MM.1S (cell line): ENCODE measurements around the gene KIAA0513.

Experiments used
- DNase-seq: peaks from one replicate; pipeline ENCODE4 v3.0.0-alpha.2; 2015
- H2AFZ ChIP-seq: fragments of 300-600 bp; sonication (generic); 2 replicates; pipeline ENCODE4 v1.6.0; 2016; ENCODE audit warnings: antibody characterized with exemption, low read length
- H3F3A ChIP-seq: fragments of 300-600 bp; sonication (generic); 2 replicates; pipeline ENCODE4 v1.6.1; 2016; ENCODE audit warnings: mild to moderate bottlenecking, antibody characterized with exemption, low read length, moderate library complexity, mixed read lengths; ENCODE audit not compliant: insufficient read depth
- H3K27ac ChIP-seq: fragments of 300-600 bp; sonication (generic); 2 replicates; pipeline ENCODE4 v1.5.1; 2016; ENCODE audit warnings: mild to moderate bottlenecking, low read length
- H3K27me3 ChIP-seq: fragments of 300-600 bp; sonication (generic); replicated peaks from 2 replicates; pipeline ENCODE4 v1.6.0; 2016; ENCODE audit warnings: low read length; ENCODE audit not compliant: insufficient read depth
- H3K36me3 ChIP-seq: fragments of 300-600 bp; sonication (generic); replicated peaks from 2 replicates; pipeline ENCODE4 v1.6.1; 2016; ENCODE audit warnings: mild to moderate bottlenecking, low read length, mixed read lengths; ENCODE audit not compliant: insufficient read depth
- H3K4me1 ChIP-seq: fragments of 300-600 bp; sonication (generic); 2 replicates; pipeline ENCODE4 v1.6.1; 2016; ENCODE audit warnings: low read length, mixed read lengths
- H3K4me2 ChIP-seq: fragments of 300-600 bp; sonication (generic); 2 replicates; pipeline ENCODE4 v1.6.0; 2016; ENCODE audit warnings: low read depth, low read length
- H3K4me3 ChIP-seq: fragments of 300-600 bp; sonication (generic); 2 replicates; pipeline ENCODE4 v1.5.1; 2016; ENCODE audit warnings: low read length, mixed read lengths
- H3K79me2 ChIP-seq: fragments of 300-600 bp; sonication (generic); 2 replicates; pipeline ENCODE4 v1.6.1; 2016; ENCODE audit warnings: mixed run types, low read length, mixed read lengths
- H3K9ac ChIP-seq: fragments of 300-600 bp; sonication (generic); 2 replicates; pipeline ENCODE4 v1.6.1; 2016; ENCODE audit warnings: low read length, mixed read lengths
- H3K9me2 ChIP-seq: fragments of 300-600 bp; sonication (generic); replicated peaks from 2 replicates; pipeline ENCODE4 v1.6.1; 2016; ENCODE audit warnings: mild to moderate bottlenecking, low read length, mixed read lengths; ENCODE audit not compliant: insufficient read depth
- H3K9me3 ChIP-seq: fragments of 300-600 bp; sonication (generic); replicated peaks from 2 replicates; pipeline ENCODE4 v1.6.1; 2016; ENCODE audit warnings: mild to moderate bottlenecking, low read length, mixed read lengths; ENCODE audit not compliant: insufficient read depth
- H4K20me1 ChIP-seq: fragments of 300-600 bp; sonication (generic); 2 replicates; pipeline ENCODE4 v1.6.1; 2016; ENCODE audit warnings: mild to moderate bottlenecking, low read length, moderate library complexity, mixed read lengths; ENCODE audit not compliant: insufficient read depth
- EZH2 ChIP-seq: fragments of 300-600 bp; sonication (generic); optimal IDR thresholded peaks from 2 replicates; pipeline ENCODE3; 2017; ENCODE audit warnings: low read depth, mild to moderate bottlenecking, antibody characterized with exemption, low read length, mixed read lengths
- EZH2phosphoT487 ChIP-seq: fragments of 300-600 bp; sonication (generic); IDR thresholded peaks from 2 replicates; pipeline ENCODE4 v1.6.1; 2018; ENCODE audit warnings: antibody characterized with exemption, low read length
- TF ChIP-seq, protein P1 (sequence below): fragments of 300-600 bp; sonication (generic); IDR thresholded peaks from 2 replicates; pipeline ENCODE4 v1.5.1; 2016; ENCODE audit warnings: antibody characterized with exemption, low read length, mixed read lengths

The KIAA0513 gene

DNA sequence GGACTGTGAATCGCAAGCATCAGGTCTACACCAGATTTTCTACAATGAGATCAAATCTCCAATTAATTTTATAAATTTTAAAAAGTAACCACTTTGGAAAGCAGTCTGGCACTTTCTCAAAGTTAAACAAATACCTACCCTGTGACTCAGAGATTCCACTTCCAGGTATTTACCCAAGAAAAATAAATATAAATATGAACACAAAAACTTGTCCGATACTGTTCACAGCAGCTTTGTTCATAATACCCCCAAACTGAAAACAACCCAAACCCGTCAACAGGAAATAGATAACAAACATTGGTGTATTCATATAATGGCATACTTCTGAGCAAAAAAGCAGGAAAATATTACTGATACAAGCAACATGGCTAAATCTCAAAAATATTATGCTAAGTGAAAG is 28.4 kb upstream of the KIAA0513 start:
- Histone ChIP-seq H3K9ac (no peak overlapping the region), H3K4me1 (no peaks in the 10 kb centered on the region), H3K27ac (no peak overlapping the region), H3F3A (no peaks in the 10 kb centered on the region), H2AFZ (no peak overlapping the region), H3K9me2 (no peaks in the 10 kb centered on the region), H4K20me1 (no peaks in the 10 kb centered on the region), H3K79me2 (peaks cover 30% of the 10 kb centered on the region), H3K4me2 (no peak overlapping the region), H3K27me3 (no peaks in the 10 kb centered on the region), H3K36me3 (no peaks in the 10 kb centered on the region), H3K4me3 (no peak overlapping the region), H3K9me3 (no peaks in the 10 kb centered on the region)
- no peak for DNase-seq
- TF ChIP-seq EZH2phosphoT487 (no peak), EZH2 (no peak)
- TF ChIP-seq, protein P1, sequence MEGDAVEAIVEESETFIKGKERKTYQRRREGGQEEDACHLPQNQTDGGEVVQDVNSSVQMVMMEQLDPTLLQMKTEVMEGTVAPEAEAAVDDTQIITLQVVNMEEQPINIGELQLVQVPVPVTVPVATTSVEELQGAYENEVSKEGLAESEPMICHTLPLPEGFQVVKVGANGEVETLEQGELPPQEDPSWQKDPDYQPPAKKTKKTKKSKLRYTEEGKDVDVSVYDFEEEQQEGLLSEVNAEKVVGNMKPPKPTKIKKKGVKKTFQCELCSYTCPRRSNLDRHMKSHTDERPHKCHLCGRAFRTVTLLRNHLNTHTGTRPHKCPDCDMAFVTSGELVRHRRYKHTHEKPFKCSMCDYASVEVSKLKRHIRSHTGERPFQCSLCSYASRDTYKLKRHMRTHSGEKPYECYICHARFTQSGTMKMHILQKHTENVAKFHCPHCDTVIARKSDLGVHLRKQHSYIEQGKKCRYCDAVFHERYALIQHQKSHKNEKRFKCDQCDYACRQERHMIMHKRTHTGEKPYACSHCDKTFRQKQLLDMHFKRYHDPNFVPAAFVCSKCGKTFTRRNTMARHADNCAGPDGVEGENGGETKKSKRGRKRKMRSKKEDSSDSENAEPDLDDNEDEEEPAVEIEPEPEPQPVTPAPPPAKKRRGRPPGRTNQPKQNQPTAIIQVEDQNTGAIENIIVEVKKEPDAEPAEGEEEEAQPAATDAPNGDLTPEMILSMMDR: no peak

DNA sequence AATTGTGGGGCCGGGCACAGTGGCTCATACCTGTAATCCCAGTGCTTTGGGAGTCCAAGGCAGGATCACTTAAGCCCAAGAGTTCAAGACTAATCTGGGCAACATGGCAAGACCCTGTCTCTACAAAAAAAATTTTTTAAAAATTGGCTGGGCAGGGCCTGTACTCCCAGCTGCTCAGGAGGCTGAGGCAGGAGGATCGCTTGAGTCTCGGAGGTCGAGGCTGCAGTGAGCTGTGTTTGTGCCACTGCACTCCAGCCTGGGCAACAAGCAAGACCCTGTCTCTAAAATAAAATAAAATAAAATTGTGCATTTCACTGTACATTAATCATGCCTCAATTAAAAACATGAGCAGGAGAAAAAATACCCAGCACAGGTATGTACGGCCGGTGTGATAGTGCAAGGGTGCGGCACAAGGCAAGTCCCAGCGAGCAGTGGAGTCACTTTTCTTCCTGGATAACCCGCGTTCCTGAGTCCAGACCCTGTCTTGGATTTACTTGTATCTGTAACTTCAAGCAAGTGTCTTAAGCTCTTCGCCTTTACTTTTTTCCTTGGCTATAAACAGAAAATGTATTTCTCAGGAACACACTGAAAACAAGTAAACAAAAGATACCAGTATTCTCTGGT is 27.6 kb upstream of the KIAA0513 start:
- Histone ChIP-seq H3K27me3 (no peaks in the 10 kb centered on the region), H3K79me2 (peaks cover 37% of the 10 kb centered on the region), H4K20me1 (no peaks in the 10 kb centered on the region), H3F3A (no peaks in the 10 kb centered on the region), H3K36me3 (no peaks in the 10 kb centered on the region), H3K9me2 (no peaks in the 10 kb centered on the region), H3K4me3 (no peak overlapping the region), H3K27ac (no peak overlapping the region), H3K9me3 (no peaks in the 10 kb centered on the region), H3K9ac (no peak overlapping the region), H3K4me2 (no peak overlapping the region), H3K4me1 (no peaks in the 10 kb centered on the region), H2AFZ (no peak overlapping the region)
- TF ChIP-seq, protein P1: no peak
- TF ChIP-seq EZH2phosphoT487 (no peak), EZH2 (no peak)
- DNase-seq: no peak

DNA sequence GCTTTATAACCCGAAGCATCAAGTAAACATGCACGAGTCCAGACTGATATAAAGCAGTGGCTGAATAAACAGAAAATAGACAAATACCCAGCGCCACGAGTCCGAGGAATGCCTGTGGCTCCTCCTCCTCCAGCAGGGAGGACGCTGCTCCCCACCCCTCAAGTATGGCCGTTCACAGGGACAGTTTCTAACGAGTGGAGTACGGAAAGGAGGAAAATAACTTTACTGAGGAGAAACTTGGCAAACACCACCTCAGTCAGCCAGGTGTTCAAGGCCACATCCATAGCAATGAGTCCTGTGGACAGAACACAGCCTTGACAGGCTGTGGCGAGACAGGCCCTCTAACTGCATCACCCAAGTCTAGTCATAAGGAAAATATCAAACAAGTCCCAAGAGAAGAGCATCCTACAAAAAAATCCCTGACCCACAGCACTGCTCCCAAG is 25.5 kb upstream of the KIAA0513 start:
- no peak for DNase-seq
- no peak overlapping the region for H2AFZ ChIP-seq
- H3F3A ChIP-seq: no peaks in the 10 kb centered on the region
- no peak overlapping the region for H3K9ac ChIP-seq
- H4K20me1 ChIP-seq: no peaks in the 10 kb centered on the region
- H3K27ac ChIP-seq: no peak overlapping the region
- H3K9me2 ChIP-seq: no peaks in the 10 kb centered on the region
- H3K79me2 ChIP-seq: peaks cover 45% of the 10 kb centered on the region
- no peaks in the 10 kb centered on the region for H3K36me3 ChIP-seq
- no peak overlapping the region for H3K4me2 ChIP-seq
- H3K27me3 ChIP-seq: no peaks in the 10 kb centered on the region
- no peaks in the 10 kb centered on the region for H3K4me1 ChIP-seq
- H3K4me3 ChIP-seq: no peak overlapping the region
- TF ChIP-seq EZH2 (no peak), EZH2phosphoT487 (no peak)
- TF ChIP-seq, protein P1: no peak
- H3K9me3 ChIP-seq: no peaks in the 10 kb centered on the region
